Measurements from ENCODE around the gene CBY1. TPM values are rescaled to one million over a fixed set of nuclear protein-coding genes. Genes with fewer than 3 reads are reported as not detected.

The CBY1 gene
- total and polyA plus RNA-seq, 9 of the 15 experiments (the other 6 are each of a cell fraction or from before 2014, with no cell fraction given), result 5.7 to 19.7 (median 10.8) TPM

- no peak for TF ChIP-seq ZNF57 (CRISPR knock-in tag; IDR thresholded peaks at IDR 0.05)
- TF ChIP-seq SPI1 (IDR thresholded peaks at IDR 0.05; ENCODE audit: borderline replicate concordance, low read depth, low read length), result no peak
Measured at GRCh38 chr22:38706101-38706900, 49.9 kb downstream of the CBY1 start (continued).

GRCh38 chr22:38706901-38707195, 50.4 kb downstream of the CBY1 start:
- WGBS (ENCODE audit: insufficient coverage, low coverage, missing lambda C conversion rate), result 0% methylated on average over 4 of the region's 4 CpGs
- POLR2A ChIA-PET, result interaction anchor here (0.6 to 2.7 kb wide), 9 partner anchors 8 to 50 kb away, joined by 3 to 9 read pairs (median 6); partner anchors contain the start of gene TOMM22
- no peaks in the 10 kb centered on the region for H3K9me1 ChIP-seq (ENCODE audit: control insufficient read depth, insufficient read depth, low read length)
- intact Hi-C loops (cut with micrococcal nuclease) (no loop called here), in situ Hi-C loops (cut with MboI) (no loop called here)
- peaks cover 26 to 36% of the 10 kb centered on the region in 2 experiments; a peak in 4 of 5 replicates for H3K4me1 ChIP-seq (replicated peaks in 1 of 2; ENCODE audit: control insufficient read depth in 2 of 2, insufficient read depth in 2 of 2, low read length in 2 of 2)
- peak overlapping the region; percentile 94 for H3K4me3 ChIP-seq
- no peak for ATAC-seq
- H3K9me3 ChIP-seq (replicated peaks; ENCODE audit: control insufficient read depth, insufficient read depth, low read depth, low read length), result no peaks in the 10 kb centered on the region
- H2AFZ ChIP-seq (ENCODE audit: low read depth, low read length), result no peak overlapping the region
- CTCF ChIA-PET (ENCODE audit: low intra/inter-chr PET ratio), result no interaction called here
- DNase-seq (ENCODE audit: extremely low read depth in 1 of 4, low spot score in 3 of 4), result no peak
- no peak for FAIRE-seq
- peaks cover 18% of the 10 kb centered on the region for H4K20me1 ChIP-seq (replicated peaks; ENCODE audit: control insufficient read depth, insufficient read depth, low read length)
- H3K36me3 ChIP-seq (ENCODE audit: control insufficient read depth, insufficient read depth, low read length), result peaks cover 31% of the 10 kb centered on the region; the same call in 2 of the 3 replicates
- peaks cover 61% of the 10 kb centered on the region for H3K79me2 ChIP-seq (ENCODE audit: control insufficient read depth, insufficient read depth, low read length)
- peak overlapping the region; percentile 91 for H3K27ac ChIP-seq (ENCODE audit: extremely low read depth, low read depth, low read length)
- H3K27me3 ChIP-seq (ENCODE audit: control insufficient read depth in 2 of 2, insufficient read depth in 2 of 2, low read length in 2 of 2), result no peaks in the 10 kb centered on the region
- TF ChIP-seq, protein P1, sequence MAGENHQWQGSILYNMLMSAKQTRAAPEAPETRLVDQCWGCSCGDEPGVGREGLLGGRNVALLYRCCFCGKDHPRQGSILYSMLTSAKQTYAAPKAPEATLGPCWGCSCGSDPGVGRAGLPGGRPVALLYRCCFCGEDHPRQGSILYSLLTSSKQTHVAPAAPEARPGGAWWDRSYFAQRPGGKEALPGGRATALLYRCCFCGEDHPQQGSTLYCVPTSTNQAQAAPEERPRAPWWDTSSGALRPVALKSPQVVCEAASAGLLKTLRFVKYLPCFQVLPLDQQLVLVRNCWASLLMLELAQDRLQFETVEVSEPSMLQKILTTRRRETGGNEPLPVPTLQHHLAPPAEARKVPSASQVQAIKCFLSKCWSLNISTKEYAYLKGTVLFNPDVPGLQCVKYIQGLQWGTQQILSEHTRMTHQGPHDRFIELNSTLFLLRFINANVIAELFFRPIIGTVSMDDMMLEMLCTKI (IDR thresholded peaks at IDR 0.05; ENCODE audit: partially characterized antibody), result no peak
- TF ChIP-seq TCFL5 (CRISPR knock-in tag; conservative IDR thresholded peaks at IDR 0.05) (no peak), EP400 (IDR thresholded peaks at IDR 0.05) (0 out of 2 replicates have a peak, but pooled peaks have one; percentile 2), CREB1 (IDR thresholded peaks at IDR 0.05) (no peak), CREB1 (CRISPR knock-in tag; IDR thresholded peaks at IDR 0.05) (no peak)
- TF ChIP-seq, protein P2, sequence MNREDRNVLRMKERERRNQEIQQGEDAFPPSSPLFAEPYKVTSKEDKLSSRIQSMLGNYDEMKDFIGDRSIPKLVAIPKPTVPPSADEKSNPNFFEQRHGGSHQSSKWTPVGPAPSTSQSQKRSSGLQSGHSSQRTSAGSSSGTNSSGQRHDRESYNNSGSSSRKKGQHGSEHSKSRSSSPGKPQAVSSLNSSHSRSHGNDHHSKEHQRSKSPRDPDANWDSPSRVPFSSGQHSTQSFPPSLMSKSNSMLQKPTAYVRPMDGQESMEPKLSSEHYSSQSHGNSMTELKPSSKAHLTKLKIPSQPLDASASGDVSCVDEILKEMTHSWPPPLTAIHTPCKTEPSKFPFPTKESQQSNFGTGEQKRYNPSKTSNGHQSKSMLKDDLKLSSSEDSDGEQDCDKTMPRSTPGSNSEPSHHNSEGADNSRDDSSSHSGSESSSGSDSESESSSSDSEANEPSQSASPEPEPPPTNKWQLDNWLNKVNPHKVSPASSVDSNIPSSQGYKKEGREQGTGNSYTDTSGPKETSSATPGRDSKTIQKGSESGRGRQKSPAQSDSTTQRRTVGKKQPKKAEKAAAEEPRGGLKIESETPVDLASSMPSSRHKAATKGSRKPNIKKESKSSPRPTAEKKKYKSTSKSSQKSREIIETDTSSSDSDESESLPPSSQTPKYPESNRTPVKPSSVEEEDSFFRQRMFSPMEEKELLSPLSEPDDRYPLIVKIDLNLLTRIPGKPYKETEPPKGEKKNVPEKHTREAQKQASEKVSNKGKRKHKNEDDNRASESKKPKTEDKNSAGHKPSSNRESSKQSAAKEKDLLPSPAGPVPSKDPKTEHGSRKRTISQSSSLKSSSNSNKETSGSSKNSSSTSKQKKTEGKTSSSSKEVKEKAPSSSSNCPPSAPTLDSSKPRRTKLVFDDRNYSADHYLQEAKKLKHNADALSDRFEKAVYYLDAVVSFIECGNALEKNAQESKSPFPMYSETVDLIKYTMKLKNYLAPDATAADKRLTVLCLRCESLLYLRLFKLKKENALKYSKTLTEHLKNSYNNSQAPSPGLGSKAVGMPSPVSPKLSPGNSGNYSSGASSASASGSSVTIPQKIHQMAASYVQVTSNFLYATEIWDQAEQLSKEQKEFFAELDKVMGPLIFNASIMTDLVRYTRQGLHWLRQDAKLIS (CRISPR knock-in tag; IDR thresholded peaks at IDR 0.05), result no peak
- TF ChIP-seq, protein P3, sequence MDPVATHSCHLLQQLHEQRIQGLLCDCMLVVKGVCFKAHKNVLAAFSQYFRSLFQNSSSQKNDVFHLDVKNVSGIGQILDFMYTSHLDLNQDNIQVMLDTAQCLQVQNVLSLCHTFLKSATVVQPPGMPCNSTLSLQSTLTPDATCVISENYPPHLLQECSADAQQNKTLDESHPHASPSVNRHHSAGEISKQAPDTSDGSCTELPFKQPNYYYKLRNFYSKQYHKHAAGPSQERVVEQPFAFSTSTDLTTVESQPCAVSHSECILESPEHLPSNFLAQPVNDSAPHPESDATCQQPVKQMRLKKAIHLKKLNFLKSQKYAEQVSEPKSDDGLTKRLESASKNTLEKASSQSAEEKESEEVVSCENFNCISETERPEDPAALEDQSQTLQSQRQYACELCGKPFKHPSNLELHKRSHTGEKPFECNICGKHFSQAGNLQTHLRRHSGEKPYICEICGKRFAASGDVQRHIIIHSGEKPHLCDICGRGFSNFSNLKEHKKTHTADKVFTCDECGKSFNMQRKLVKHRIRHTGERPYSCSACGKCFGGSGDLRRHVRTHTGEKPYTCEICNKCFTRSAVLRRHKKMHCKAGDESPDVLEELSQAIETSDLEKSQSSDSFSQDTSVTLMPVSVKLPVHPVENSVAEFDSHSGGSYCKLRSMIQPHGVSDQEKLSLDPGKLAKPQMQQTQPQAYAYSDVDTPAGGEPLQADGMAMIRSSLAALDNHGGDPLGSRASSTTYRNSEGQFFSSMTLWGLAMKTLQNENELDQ (CRISPR knock-in tag; IDR thresholded peaks at IDR 0.05; ENCODE audit: borderline replicate concordance), result no peak
- H3K4me2 ChIP-seq (ENCODE audit: insufficient read depth, low read length), result peak overlapping the region; percentile 91
- BruUV-seq (replicated peaks), result no TSS peak
- peak overlapping the region; percentile 86 to 97 for H3K9ac ChIP-seq (ENCODE audit: insufficient read depth in 1 of 2, low read depth in 2 of 2, low read length in 2 of 2)
